KMS-11 (cell line): ENCODE results near the gene TM9SF3.

Source experiments
- H2AFZ ChIP-seq: fragments of 200-600 bp; sonication (generic); 2 replicates; pipeline ENCODE4 v1.6.1; 2016; ENCODE audit warnings: antibody characterized with exemption, mixed run types, low read depth
- H3K27ac ChIP-seq: fragments of 200-600 bp; sonication (generic); 2 replicates; pipeline ENCODE4 v1.6.1; 2016; ENCODE audit warnings: mild to moderate bottlenecking, mixed run types
- H3K27me3 ChIP-seq: fragments of 200-600 bp; sonication (generic); 2 replicates; pipeline ENCODE4 v1.6.1; 2017; ENCODE audit warnings: mild to moderate bottlenecking, low read depth, mixed run types, moderate library complexity; ENCODE audit not compliant: insufficient read depth
- H3K36me3 ChIP-seq: fragments of 200-600 bp; sonication (generic); 2 replicates; pipeline ENCODE4 v1.6.1; 2017; ENCODE audit warnings: mild to moderate bottlenecking, mixed run types; ENCODE audit not compliant: insufficient read depth
- H3K4me1 ChIP-seq: fragments of 200-600 bp; sonication (generic); 2 replicates; pipeline ENCODE4 v1.6.1; 2016; ENCODE audit warnings: mild to moderate bottlenecking, low read depth, mixed run types; ENCODE audit not compliant: poor library complexity, severe bottlenecking
- H3K4me2 ChIP-seq: fragments of 200-600 bp; sonication (generic); 2 replicates; pipeline ENCODE4 v1.7.0; 2016; ENCODE audit warnings: mild to moderate bottlenecking, mixed run types
- H3K4me3 ChIP-seq: fragments of 200-600 bp; sonication (generic); IDR thresholded peaks from 2 replicates; pipeline ENCODE4 v1.6.1; 2017; ENCODE audit warnings: low read depth, low read length, mixed read lengths; ENCODE audit not compliant: insufficient read depth
- H3K79me2 ChIP-seq: fragments of 200-600 bp; sonication (generic); 2 replicates; pipeline ENCODE4 v1.6.1; 2016; ENCODE audit warnings: low read depth, mixed run types; ENCODE audit not compliant: insufficient read depth
- H3K9ac ChIP-seq: fragments of 200-600 bp; sonication (generic); 2 replicates; pipeline ENCODE4 v1.6.1; 2016; ENCODE audit warnings: mild to moderate bottlenecking, mixed run types
- H4K20me1 ChIP-seq: fragments of 200-600 bp; sonication (generic); 2 replicates; pipeline ENCODE4 v1.6.1; 2016; ENCODE audit warnings: mild to moderate bottlenecking, mixed run types; ENCODE audit not compliant: insufficient read depth
- TF ChIP-seq, protein P1 (sequence below): fragments of 200-600 bp; sonication (generic); conservative IDR thresholded peaks from 2 replicates; pipeline ENCODE4 v1.6.1; 2017; ENCODE audit warnings: low read depth, mild to moderate bottlenecking, antibody characterized with exemption, low read length, moderate library complexity, mixed read lengths

Gene TM9SF3

DNA sequence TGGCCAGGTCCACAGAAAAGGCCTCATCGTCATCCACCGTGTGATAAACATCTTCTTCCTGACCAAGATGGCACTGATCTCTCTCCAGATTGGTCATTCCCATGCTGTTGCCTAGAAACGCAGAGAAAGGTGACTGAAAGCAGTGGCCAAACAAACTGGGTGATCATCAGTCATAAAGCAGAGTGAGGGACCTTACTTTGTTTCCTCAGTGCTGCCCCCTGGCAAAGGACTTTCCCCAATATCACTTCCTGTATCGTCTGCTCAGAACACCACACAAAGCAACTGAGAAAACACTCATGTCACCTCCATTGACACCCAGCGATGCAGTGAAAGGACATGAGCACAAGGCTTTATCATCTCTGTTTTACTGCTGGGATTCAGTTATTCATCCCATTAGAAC lies 40.0 kb upstream of the TM9SF3 start:
- Histone ChIP-seq H2AFZ (no peak overlapping the region), H3K4me3 (no peak overlapping the region), H4K20me1 (no peaks in the 10 kb centered on the region), H3K27me3 (no peaks in the 10 kb centered on the region), H3K9ac (no peak overlapping the region), H3K4me2 (no peak overlapping the region), H3K36me3 (no peaks in the 10 kb centered on the region), H3K79me2 (no peaks in the 10 kb centered on the region), H3K27ac (no peak overlapping the region), H3K4me1 (no peaks in the 10 kb centered on the region)
- TF ChIP-seq, protein P1, sequence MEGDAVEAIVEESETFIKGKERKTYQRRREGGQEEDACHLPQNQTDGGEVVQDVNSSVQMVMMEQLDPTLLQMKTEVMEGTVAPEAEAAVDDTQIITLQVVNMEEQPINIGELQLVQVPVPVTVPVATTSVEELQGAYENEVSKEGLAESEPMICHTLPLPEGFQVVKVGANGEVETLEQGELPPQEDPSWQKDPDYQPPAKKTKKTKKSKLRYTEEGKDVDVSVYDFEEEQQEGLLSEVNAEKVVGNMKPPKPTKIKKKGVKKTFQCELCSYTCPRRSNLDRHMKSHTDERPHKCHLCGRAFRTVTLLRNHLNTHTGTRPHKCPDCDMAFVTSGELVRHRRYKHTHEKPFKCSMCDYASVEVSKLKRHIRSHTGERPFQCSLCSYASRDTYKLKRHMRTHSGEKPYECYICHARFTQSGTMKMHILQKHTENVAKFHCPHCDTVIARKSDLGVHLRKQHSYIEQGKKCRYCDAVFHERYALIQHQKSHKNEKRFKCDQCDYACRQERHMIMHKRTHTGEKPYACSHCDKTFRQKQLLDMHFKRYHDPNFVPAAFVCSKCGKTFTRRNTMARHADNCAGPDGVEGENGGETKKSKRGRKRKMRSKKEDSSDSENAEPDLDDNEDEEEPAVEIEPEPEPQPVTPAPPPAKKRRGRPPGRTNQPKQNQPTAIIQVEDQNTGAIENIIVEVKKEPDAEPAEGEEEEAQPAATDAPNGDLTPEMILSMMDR = peak; percentile 28; the same call in 1 of the 2 replicates

DNA sequence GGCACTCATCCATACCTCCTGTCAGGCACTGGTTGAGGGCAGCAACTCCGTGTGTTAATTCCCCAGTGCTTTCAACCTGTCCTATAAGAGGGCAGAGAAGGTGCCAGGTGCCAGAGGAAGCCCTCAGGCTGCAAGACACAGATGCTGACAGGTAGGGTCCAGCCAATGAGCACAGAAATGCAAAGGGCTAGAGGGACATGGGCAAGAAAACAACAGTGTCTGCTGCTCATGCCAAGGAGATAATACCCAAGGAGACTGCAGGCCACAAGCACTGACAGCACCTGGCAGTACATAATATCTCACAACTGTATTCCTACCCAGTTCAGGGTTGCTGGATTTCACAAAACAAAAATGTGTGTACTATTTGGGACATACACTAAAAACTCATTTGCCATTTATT lies 38.4 kb upstream of the TM9SF3 start:
- H3K79me2 ChIP-seq = no peaks in the 10 kb centered on the region
- H3K27ac ChIP-seq = no peak overlapping the region
- TF ChIP-seq, protein P1 = no peak
- H3K36me3 ChIP-seq = no peaks in the 10 kb centered on the region
- no peaks in the 10 kb centered on the region for H4K20me1 ChIP-seq
- no peaks in the 10 kb centered on the region for H3K4me1 ChIP-seq
- H3K4me2 ChIP-seq = no peak overlapping the region
- H2AFZ ChIP-seq = no peak overlapping the region
- H3K9ac ChIP-seq = no peak overlapping the region
- no peak overlapping the region for H3K4me3 ChIP-seq
- no peaks in the 10 kb centered on the region for H3K27me3 ChIP-seq

DNA sequence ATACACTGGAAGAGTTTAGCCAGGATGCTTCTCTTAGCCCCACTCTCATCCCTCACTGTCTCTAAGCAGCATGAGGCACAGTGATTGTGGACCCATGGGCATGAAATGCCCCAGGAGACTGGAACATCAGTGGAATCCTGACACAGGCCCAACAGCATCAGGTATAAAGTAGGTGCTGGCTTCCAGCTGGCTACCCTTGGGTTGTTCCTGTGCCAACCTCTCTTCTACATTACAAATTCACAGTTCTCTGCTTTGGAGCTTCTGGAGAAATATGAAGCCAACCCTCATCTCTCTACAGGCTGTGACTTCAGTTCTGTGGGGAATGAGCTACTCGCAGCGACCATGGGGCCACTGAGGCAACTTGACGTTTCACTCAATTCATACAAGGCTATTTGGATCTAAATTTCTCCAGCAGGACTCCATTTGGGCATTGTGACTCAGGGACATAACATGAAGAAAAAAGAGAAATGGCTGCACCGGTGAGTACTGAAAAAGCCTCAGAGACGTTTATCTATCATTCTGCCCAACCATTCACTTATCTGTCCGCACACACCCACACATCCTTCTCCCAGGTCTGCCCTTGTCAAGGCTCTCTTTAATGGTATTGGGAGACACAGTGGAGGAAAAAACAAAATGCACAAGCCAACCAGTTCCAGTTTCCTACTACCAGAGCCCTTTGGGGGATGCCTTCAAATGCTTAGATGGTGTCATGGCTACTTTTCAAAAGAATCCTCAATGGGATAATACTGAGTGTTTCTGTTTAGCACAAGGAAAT lies 35.4 kb upstream of the TM9SF3 start:
- Histone ChIP-seq H3K79me2 (no peaks in the 10 kb centered on the region), H3K27ac (no peak overlapping the region), H4K20me1 (no peaks in the 10 kb centered on the region), H2AFZ (no peak overlapping the region), H3K4me1 (no peaks in the 10 kb centered on the region), H3K36me3 (no peaks in the 10 kb centered on the region), H3K27me3 (no peaks in the 10 kb centered on the region), H3K4me2 (no peak overlapping the region), H3K9ac (no peak overlapping the region), H3K4me3 (no peak overlapping the region)
- TF ChIP-seq, protein P1 = no peak

DNA sequence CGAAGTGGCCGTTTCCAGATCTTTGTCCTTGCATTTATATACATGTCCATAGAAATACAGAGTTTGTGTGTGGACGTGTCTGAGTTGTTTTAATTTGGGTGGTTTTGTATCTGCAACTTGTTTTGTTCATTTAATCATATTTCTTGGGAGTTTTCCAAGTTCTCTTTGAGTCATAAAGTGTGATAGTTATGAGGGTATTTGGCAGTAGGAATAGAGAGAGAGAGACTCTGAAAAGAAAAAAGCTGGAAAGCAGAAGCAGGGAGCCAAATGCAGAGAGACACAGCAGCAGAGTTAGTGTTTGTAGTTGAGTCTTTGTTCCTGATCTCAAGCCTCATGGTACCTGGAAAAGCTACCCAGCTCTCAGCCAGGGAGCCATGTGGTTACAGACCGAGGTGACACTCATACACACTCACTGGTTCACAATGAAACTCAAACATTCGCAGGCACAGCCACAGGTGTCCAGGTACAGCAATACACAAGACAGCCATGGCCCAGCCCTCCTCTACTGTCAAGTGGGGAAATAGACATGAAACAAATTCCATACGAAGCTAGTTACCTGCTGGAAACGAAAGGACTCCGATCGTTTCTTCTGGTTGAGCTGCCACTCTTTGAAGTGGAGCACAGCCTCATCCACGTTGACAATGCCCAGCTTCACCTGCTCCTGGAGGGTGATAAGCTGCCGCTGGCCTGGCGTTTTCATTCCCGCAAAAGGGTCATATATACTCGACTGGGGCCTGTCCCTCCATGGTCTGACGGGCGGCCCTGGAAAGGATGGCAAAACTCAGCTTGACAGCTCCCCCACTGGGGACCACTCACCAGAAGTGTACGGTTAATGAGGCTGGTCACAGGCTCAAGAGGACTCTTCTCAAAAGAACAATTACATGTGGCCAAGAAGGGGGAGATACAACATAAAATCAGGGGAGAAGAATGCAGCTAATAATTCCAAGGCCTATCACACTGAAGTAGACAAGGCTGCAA lies 33.3 kb upstream of the TM9SF3 start:
- Histone ChIP-seq H3K9ac (no peak overlapping the region), H3K27ac (no peak overlapping the region), H3K36me3 (no peaks in the 10 kb centered on the region), H3K79me2 (no peaks in the 10 kb centered on the region), H3K27me3 (no peaks in the 10 kb centered on the region), H2AFZ (no peak overlapping the region), H3K4me1 (no peaks in the 10 kb centered on the region), H3K4me2 (no peak overlapping the region), H4K20me1 (no peaks in the 10 kb centered on the region), H3K4me3 (no peak overlapping the region)
- TF ChIP-seq, protein P1 = no peak
